Measurements from ENCODE around the gene LRFN2.

GRCh38 chr6:40444312-40444711, 142.9 kb downstream of the LRFN2 start:
- no peak for TF ChIP-seq CTCF (conservative IDR thresholded peaks at IDR 0.05; ENCODE audit: low read depth in 2 of 2)
- no peak for TF ChIP-seq POLR2AphosphoS5 (IDR thresholded peaks at IDR 0.05; ENCODE audit: low read depth)
- TF ChIP-seq EZH2 (IDR thresholded peaks at IDR 0.05; ENCODE audit: low read depth, unreplicated experiment) = no peak

All from GM23338 (cell line).